NB4 (cell line): ENCODE measurements around the gene WDR70.
"Not testable (repeated sequence)": the region's sequence is repeated elsewhere in the genome, so short reads cannot be mapped to it uniquely, and the experiment has no call there.

Source experiments
- DNase-seq: peaks from one replicate; pipeline ENCODE4 v3.0.0; 2010; ENCODE audit warnings: low read depth
- H3K4me3 ChIP-seq: one replicate; pipeline ENCODE4 v1.5.1; 2011; ENCODE audit warnings: mild to moderate bottlenecking, low read depth, low read length, moderate library complexity
- CTCF ChIP-seq: IDR thresholded peaks from one replicate; pipeline ENCODE4 v1.5.1; 2012; ENCODE audit warnings: low read depth, low read length
- MAX ChIP-seq: IDR thresholded peaks from 2 replicates; pipeline ENCODE4 v1.6.1; 2011; ENCODE audit warnings: low read depth, low read length
- MYC ChIP-seq: IDR thresholded peaks from 2 replicates; pipeline ENCODE4 v1.6.1; 2011; ENCODE audit warnings: low read depth, low read length
- POLR2A ChIP-seq: IDR thresholded peaks from 2 replicates; pipeline ENCODE4 v1.6.1; 2011; ENCODE audit warnings: mild to moderate bottlenecking; ENCODE audit not compliant: insufficient read length; ENCODE audit errors: extremely low read depth

WDR70 gene

GRCh38 chr5:37448941-37449340 lies 69.8 kb downstream of the WDR70 start:
- TF ChIP-seq CTCF = no peak
- TF ChIP-seq MAX = no peak
- no peak for TF ChIP-seq POLR2A
- no peak for TF ChIP-seq MYC
- H3K4me3 ChIP-seq = no peak overlapping the region
- DNase-seq = no peak

DNA sequence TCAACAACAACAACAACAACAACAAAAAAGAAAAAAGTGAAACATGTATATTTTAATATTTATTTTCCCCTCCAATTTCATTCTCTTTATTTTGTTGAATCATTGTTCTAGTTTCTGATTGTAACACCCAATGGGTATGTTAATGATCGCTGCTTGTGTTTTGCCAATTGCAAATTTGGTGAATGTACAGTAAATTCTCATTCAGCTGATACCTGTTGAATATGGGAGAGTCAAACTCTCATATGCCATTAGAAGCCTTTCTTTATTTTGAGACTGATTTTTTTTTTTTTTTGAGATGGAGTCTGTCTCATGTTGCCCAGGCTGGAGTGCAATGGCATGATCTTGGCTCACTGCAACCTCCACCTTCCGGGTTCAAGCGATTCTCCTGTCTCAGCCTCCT lies 72.9 kb downstream of the WDR70 start:
- not testable (repeated sequence) for H3K4me3 ChIP-seq, DNase-seq

DNA sequence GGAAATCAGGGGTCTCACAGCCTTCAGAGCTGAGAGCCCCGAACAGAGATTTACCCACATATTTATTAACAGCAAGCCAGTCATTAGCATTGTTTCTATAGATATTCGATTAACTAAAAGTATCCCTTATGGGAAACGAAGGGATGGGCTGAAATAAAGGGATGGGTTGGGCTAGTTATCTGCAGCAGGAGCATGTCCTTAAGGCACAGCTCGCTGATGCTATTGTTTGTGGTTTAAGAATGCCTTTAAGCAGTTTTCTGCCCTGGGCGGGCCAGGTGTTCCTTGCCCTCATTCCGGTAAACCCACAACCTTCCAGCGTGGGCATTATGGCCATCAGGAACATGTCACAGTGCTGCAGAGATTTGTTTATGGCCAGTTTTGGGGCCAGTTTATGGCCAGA lies 74.1 kb downstream of the WDR70 start:
- DNase-seq = not testable (repeated sequence)

DNA sequence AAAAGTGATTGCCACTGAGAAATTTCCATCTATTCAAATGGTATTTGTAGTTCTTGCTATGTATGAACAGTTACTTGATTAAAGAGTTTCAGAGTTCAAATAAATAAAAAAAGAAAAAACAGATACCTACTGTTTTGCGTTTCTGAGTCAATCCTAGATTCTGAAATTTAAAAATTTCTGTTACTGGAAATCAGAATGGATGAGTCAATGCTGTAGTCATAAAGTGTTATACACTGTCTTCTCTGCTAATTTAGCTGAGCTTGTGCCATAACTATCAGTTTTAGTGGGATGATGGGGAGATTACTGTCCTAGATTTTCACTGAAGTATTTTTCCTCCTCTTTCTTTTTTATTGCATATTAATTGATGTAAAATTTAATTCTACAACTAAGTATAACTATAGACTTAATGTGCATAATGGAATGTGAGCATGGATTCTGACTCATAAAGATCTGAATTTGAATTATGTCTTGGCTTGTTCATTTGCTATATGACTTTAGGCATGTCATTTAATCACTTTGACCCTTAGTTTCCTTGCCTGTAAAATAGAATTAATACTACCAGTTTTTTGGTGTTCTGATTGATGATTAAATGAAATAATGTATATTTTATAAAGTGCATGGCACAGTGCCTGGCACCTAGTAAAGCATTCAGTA lies 75.4 kb downstream of the WDR70 start:
- H3K4me3 ChIP-seq, DNase-seq: not testable (repeated sequence)

More for the DNA sequence above, 74.1 kb downstream of the WDR70 start:
- not testable (repeated sequence) for H3K4me3 ChIP-seq

- DNase-seq = peak; percentile 47
- H3K4me3 ChIP-seq = not testable (repeated sequence)
These were observed 84.3 kb downstream of the WDR70 start for GRCh38 chr5:37463191-37464051.

GRCh38 chr5:37464581-37464980 lies 85.5 kb downstream of the WDR70 start:
- DNase-seq, H3K4me3 ChIP-seq: not testable (repeated sequence)

DNA sequence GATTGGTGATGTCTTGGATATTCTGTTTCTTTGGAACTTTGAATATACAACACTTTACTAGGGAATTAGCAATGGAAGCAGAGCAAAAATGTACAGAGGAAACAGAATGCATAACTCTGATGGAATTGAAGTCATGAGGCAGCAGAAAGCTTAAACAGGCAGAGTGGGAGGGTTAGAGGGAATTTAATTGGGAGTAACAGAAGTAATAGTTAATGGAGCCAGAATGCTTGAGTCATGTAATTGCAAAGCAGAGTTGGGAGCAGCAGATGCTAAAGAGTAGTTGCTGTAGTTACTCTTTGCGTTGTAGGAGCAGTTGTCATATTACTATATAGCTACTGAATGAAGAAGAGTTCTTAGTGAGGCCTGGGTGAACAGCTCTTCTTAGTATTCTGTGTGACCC lies 90.3 kb downstream of the WDR70 start:
- not testable (repeated sequence) for H3K4me3 ChIP-seq, DNase-seq

DNA sequence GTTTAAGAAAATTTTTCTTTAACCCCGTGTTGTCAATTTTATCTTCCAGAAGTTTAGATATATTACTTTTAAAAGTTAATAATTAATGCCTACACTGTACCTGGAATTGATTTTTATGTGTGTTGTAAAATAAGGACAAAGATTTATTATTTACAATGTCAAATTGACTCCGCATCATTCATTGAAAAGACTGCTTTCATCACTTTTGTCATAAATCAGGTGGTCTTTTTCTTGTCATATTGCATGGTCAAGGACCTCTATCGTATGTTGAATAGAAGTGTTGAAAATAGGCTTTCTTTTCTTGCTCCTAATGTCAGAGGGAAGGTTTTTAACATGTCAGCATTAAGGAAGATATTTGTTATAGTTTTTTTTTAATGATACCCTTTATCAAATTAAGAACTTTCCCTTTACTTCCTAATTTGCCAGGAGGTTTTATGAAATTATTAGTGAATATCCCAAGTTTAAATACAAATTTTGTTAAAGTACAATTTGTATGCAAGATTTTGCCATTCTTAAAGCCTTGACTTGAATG lies 92.6 kb downstream of the WDR70 start:
- TF ChIP-seq CTCF = no peak
- TF ChIP-seq MYC = no peak
- no peak for TF ChIP-seq MAX
- no peak for TF ChIP-seq POLR2A
- H3K4me3 ChIP-seq = no peak overlapping the region
- DNase-seq = no peak

DNA sequence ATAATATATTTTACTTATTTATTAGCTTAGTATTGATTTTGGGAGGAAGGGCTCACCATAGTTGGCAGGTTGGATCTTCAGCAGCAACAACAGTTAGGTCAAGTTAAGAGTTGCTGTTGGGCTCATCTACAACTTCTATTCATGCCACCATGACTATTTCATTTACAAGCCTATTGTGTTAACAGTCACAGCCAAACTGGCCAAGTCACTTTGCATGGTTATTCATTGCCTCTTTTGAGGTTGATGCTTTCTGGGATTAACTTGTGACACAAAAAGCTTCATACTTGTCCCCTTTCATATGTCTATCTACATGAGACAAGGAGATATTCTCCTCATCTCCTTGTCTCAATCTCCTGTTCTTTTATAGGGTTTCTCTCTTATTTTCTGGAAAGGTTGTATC lies 98.3 kb downstream of the WDR70 start:
- TF ChIP-seq MYC = no peak
- no peak for TF ChIP-seq CTCF
- no peak for TF ChIP-seq MAX
- TF ChIP-seq POLR2A = no peak
- no peak for DNase-seq
- H3K4me3 ChIP-seq = no peak overlapping the region
